NK-92 (cell line): ENCODE measurements around the gene APOBEC3F.
"Not testable (repeated sequence)": the region's sequence is repeated elsewhere in the genome, so short reads cannot be mapped to it uniquely, and the experiment has no call there.

Experiments
- DNase-seq: peaks from one replicate; lab custom pipeline; 2025; ENCODE audit not compliant: unreplicated experiment; lab: John Stamatoyannopoulos, UW

Gene APOBEC3F

DNA sequence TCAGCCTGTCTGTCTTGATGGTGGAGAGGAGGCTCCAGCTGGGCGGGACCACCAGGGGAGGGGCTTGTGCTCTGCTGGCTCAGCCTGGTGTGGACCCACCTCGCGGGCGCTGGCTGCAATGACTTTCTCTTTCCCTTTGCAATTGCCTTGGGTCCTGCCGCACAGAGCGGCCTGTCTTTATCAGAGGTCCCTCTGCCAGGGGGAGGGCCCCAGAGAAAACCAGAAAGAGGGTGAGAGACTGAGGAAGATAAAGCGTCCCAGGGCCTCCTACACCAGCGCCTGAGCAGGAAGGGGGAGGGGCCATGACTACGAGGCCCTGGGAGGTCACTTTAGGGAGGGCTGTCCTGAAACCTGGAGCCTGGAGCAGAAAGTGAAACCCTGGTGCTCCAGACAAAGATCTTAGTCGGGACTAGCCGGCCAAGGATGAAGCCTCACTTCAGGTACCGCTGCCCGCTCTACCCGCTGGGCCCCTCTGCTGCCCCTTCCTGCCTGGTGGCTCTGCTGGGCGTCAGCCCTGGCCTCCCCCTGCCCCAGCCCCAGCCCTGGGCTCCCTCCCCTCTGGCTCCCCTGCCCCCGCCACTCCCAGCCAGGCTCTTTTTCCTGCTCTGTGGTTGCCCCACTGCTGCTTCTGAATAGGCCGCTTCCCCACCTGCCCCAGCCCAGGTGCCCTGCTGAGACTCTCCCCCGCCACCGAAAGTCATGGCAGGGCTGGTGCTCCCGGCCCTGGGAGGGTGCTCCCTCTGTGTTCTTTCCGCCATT is at the start of gene APOBEC3F:
APOBEC3F (plus strand) TSS at position 327 of the 759 bp plus-strand sequence; CDS start at position 424, 97 bp downstream.
- DNase-seq, result not testable (repeated sequence)

DNA sequence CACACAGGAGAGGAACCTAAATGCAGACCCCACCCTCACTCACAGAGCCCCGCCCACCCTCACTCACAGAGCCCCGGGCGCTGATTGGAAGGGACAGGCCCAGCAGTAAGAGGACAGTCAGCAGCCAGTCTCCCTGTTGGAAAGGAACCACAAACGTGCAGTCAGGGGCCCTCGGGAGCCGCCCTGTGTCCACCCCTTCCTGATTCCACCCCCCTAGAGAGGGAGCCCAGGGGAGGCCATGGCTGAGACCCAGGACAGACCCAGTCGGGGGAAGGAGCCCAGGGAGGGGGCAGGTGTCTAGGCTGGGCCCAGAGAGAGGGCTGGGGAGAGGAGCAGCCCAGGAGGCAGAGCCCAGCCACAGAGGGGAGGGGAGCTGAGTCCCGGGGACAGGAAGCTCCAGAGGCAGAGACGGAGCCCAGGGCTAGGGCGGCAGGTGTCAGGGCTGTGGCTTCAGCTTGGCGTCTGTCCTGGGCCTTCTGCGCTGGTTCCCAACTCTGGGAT is 47.7 kb upstream of the APOBEC3F start:
- DNase-seq, result not testable (repeated sequence)

DNA sequence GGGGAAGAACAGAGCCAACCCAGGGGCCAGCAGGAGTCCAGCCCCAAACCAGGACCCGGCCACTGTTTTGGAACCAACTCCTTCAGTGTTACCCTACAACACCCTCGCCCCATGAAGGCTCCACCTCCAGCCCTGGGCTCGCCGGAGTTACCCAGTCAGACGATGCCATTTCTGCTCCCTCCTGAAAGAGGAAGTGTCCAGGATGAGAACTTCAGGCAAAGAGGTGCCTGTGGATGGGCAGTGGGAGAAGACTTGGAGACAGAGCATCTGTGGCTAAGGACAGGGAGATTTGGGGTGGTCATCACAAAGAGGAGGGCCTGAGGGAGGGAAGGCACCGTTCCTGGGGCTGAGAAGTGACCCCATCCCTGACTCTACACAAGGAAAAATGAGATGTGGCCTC is 44.6 kb upstream of the APOBEC3F start:
- DNase-seq, result no peak

DNA sequence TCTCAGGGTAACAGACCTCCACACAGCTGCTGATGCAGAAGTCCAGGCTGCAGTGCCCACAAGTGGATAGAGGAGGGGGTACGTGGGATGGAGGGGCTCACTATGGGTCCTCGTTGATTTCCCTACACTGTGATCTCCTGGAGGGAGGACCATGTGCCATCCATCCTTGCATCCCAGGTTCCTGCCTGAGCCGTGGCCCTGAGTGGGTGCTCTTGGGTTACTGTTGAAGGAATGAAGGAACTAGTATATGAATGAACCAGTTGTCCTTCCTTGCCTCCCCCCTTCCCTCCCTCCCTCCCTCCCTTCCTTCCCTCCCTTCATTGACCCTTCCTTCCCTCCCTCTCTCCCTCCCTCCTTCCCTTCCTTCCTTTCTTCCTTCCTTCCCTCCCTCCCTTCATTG is 43.1 kb upstream of the APOBEC3F start:
- no peak for DNase-seq

- DNase-seq, result no peak
Measured at GRCh38 chr22:39003165-39003638, 37.5 kb upstream of the APOBEC3F start.

DNA sequence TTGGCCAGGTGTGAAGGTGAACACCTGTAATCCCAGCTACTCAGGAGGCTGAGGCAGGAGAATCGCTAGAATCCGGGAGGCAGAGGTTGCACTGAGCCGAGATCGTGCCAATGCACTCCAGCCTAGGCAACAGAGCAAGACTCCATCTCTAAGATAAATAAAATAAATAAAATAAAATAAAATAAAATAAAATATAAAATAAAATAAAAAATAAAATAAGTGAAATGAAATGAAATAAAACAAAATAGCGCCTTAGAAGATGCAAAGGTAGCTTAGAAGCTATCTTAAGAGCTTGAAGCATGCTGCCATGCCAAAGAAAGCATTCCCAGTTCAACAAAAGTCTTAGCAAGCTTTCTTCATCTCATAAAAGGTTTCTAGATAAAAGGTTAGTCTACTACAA is 33.5 kb upstream of the APOBEC3F start:
- no peak for DNase-seq

DNA sequence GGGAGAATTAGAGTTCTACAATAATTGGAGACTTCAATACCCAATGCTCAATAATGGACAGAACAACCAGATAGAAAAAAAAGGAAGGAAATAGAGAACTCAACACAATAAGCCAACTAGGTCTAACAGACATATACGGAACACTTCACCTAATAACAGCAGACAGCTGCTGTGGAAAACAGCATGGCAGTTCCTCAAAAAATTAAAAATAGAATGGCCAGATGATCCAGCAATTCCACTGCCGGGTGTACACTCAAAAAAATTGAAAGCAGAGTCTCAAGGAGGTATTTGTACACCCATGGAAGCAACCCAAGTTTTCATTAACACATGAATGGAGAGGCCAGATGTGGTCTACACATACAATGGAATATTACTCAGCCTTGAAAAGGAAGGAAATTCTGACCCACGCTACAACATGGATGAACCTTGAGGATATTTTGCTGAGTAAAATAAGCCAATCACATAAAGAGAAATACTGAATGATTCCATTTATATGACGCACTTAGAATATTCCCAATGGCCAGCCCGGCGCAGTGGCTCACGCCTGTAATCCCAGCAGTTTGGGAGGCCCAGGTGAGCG is 32.3 kb upstream of the APOBEC3F start:
- not testable (repeated sequence) for DNase-seq

GRCh38 chr22:39010946-39011345 is 29.7 kb upstream of the APOBEC3F start:
- DNase-seq, result no peak

GRCh38 chr22:39012533-39013511 is 27.8 kb upstream of the APOBEC3F start:
- no peak for DNase-seq

GRCh38 chr22:39013561-39013941 is 27.1 kb upstream of the APOBEC3F start:
- DNase-seq, result not testable (repeated sequence)

- DNase-seq, result no peak
Measured at GRCh38 chr22:39013942-39014722, 26.5 kb upstream of the APOBEC3F start, which contains the start of gene APOBEC3C. Gene APOBEC3C, plus strand, starts transcription at chr22:39014257. Its CDS starts 106 bp downstream, at chr22:39014363.

DNA sequence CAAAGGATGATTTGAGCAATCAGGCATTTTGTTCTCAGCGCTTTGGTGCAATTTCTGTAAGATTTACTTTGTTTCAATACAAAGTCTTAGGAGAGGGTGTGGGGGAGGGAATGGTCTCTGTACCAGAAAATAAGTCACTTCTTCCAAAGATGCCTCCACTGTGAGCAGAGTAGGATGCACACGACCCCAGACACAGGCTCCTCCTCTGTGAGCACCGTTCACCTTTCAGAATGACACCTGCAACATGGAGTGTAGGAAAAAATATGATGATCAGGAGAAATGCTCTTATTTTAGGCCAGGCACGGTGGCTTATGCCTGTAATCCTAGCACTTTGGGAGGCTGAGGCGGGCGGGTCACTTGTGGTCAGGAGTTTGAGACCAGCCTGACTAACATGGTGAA is 25.9 kb upstream of the APOBEC3F start:
- DNase-seq, result not testable (repeated sequence)

DNA sequence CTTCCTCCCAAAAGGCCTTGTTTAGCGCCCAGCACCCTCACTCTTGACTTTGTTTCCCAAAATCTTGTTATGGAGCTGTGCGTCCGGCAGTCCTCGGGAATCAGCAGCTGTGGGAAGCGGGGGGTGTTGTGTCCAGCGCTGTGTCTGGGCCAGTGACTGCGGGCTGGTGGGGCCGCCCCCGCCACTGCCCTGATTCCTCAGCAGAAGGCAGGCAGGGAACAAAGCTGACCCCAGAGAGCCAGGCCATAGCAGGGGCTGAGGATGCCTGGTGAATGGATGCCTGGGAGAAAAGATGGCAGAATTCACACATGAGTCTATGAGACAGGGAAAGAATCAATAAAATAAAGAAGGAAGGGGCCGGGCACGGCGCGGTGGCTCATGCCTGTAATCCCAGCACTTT is 24.1 kb upstream of the APOBEC3F start:
- DNase-seq, result no peak

GRCh38 chr22:39017596-39018365 is 22.9 kb upstream of the APOBEC3F start:
- DNase-seq, result no peak

DNA sequence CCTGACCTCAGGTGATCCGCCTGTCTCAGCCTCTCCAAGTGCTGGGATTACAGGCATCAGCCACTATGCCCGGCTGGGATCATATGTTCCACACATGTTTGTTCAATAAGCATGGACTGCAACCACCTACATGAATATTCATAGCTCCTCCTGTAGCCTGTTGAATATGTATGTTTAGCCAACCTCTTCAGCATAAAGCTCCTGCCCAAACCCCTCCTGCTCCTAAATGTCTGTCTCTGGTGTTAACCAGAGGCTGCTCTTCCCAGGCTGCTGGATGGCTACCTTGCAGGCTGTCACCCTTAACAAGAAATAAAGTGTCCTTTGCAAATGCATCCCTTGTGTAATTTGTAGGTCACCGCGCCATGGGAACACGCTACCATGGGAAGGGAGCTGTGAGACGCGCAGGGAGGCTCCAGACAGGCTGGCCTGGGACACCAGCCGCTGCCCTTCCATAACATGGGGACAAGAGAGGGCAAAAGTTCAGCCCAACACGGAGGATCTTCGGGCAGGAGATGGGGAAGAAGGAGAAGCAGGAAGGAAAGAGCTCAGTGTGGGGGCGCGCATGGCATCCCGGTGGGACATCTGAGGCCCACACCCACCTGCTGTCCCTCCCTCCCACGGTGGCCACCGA is 20.5 kb upstream of the APOBEC3F start:
- DNase-seq, result not testable (repeated sequence)

DNA sequence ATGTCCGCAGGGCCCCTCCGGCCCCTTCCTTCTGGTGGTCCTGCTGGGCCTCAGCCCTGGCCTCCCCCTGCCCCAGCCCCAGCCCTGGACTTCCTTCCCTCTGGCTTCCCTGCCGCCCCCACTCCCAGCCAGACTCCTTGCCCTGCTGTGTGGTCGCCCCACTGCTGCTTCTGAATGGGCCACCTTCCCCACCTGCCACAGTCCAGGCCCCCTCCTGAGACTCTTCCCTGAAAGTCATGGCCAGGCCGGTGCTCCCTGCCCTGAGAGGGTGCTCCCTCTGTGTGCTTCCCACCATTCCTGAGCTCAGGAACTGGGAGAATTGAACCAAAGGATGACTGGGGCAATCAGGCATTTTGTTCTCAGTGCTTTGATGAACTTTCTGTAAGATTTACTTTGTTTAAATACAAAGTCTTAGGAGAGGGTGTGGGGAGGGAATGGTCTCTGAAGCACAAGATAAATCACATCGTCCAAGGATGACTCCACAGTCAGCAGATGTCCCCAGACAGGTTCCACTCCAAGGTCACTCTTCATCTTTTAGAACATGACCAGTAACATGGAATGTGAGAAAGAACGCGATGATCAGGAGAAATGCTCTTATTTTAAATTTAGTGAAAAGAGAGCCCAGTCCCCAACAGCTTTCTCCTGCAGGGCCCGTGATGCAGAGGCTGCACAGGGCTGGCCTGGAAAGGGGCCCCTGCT is 19.0 kb upstream of the APOBEC3F start:
- DNase-seq, result no peak

GRCh38 chr22:39024519-39025308 is 15.9 kb upstream of the APOBEC3F start:
- no peak for DNase-seq
